A673 (cell line): ENCODE results near the gene PAQR5. TPM values are rescaled to one million over a fixed set of nuclear protein-coding genes. Genes with fewer than 3 reads are reported as not detected.

ENCODE experiments used
- BruUV-seq: library from RNA; stranded (reverse); fragments of 400-500 nt; replicated peaks from 2 replicates; lab custom pipeline; 2021; lab: Mats Ljungman, UMichigan
- CTCF ChIA-PET: fragments of 300-600 bp; sonication (Branson Sonifier 250); formaldehyde crosslinking; loops from one replicate; lab custom pipeline; 2022; ENCODE audit warnings: antibody characterized with exemption; lab: Charles Lee
- POLR2A ChIA-PET: fragments of 300-600 bp; sonication (Branson Sonifier 250); formaldehyde crosslinking; loops from one replicate; lab custom pipeline; 2022; ENCODE audit warnings: antibody characterized with exemption; ENCODE audit not compliant: low non-redundant PET; lab: Charles Lee
- DNase-seq: peaks from one replicate; pipeline ENCODE4 v3.0.0-alpha.2; 2015; ENCODE audit warnings: low spot score
- H3K27ac ChIP-seq: fragments of 200-600 bp; sonication (generic); 2 replicates; pipeline ENCODE4 v1.5.1; 2016; ENCODE audit warnings: mixed run types, low read depth, mild to moderate bottlenecking, mixed read lengths, antibody characterized with exemption, low read length; ENCODE audit not compliant: poor library complexity, severe bottlenecking
- H3K27me3 ChIP-seq: fragments of 200-600 bp; sonication (generic); replicated peaks from 2 replicates; pipeline ENCODE4 v1.6.1; 2017; ENCODE audit warnings: mixed run types, low read depth, mild to moderate bottlenecking, mixed read lengths, antibody characterized with exemption, low read length; ENCODE audit not compliant: insufficient read depth, poor library complexity
- H3K36me3 ChIP-seq: fragments of 200-600 bp; sonication (generic); 2 replicates; pipeline ENCODE4 v1.6.1; 2016; ENCODE audit warnings: mixed run types, mild to moderate bottlenecking, mixed read lengths, antibody characterized with exemption, low read length; ENCODE audit not compliant: insufficient read depth, poor library complexity, severe bottlenecking
- H3K4me1 ChIP-seq: fragments of 200-600 bp; sonication (generic); 2 replicates; pipeline ENCODE4 v1.6.1; 2017; ENCODE audit warnings: mixed run types, mild to moderate bottlenecking, mixed read lengths, antibody characterized with exemption, low read length; ENCODE audit not compliant: insufficient read depth, poor library complexity, severe bottlenecking
- H3K4me3 ChIP-seq: fragments of 200-600 bp; sonication (generic); 2 replicates; pipeline ENCODE4 v1.5.1; 2016; ENCODE audit warnings: low read depth, mixed run types, mild to moderate bottlenecking, mixed read lengths, low read length; ENCODE audit not compliant: poor library complexity, severe bottlenecking
- H3K9me3 ChIP-seq: fragments of 200-600 bp; sonication (generic); 2 replicates; pipeline ENCODE4 v1.6.1; 2016; ENCODE audit warnings: mixed run types, low read depth, mild to moderate bottlenecking, mixed read lengths, antibody characterized with exemption, low read length; ENCODE audit not compliant: poor library complexity, severe bottlenecking
- EZH2 ChIP-seq: fragments of 200-600 bp; sonication (generic); IDR thresholded peaks from 2 replicates; pipeline ENCODE4 v1.6.1; 2017; ENCODE audit warnings: borderline replicate concordance, low read depth, mild to moderate bottlenecking, mixed read lengths, antibody characterized with exemption, low read length; ENCODE audit not compliant: poor library complexity, severe bottlenecking
- intact Hi-C: fragments of 100-400 bp; cut with micrococcal nuclease; formaldehyde crosslinking; loops from one replicate; pipeline ENCODE4 v1.10.0; 2022; ENCODE audit not compliant: unreplicated experiment
- total RNA-seq: library from RNA; stranded (reverse); gene quantifications from 2 replicates; pipeline ENCODE4 v1.2.3, GENCODE V29; 2021
- TF ChIP-seq, protein P1 (sequence below): fragments of 300-800, 200-600 bp; sonication (generic); conservative IDR thresholded peaks from 2 replicates; pipeline ENCODE4 v1.5.1; 2017; ENCODE audit warnings: low read depth, mild to moderate bottlenecking, antibody characterized with exemption, low read length, moderate library complexity, mixed read lengths

The PAQR5 gene
- total RNA-seq, 1 experiment from 2014 or later: 19.1 TPM

DNA sequence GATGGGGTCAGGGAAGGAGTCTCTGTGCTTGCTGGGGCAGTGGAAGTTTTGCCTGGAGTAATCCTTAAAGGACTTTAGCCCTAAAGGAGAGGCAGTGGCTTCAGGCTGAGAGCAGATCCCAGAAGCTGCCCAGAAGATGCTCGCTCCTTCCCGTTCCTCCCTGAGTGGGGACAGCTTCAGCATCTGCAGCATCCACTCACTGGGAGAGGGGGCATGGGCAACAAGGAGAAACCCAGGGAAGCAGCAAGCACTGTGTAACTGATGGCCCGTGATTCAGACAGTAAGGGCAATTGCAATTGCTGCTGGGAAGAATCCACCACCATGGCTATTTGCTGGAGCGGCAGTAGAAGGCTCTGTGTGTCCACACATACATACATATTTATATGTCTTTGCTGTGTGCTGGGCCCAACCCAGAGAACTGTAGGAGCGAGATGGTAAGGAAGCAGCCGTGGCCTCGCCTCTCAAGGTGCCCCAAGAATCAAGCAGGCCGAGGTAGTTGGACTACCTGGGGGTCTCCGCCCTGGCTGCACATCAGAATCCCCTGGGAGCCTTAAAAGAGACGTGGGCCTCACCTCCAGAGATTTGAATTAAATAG is 5.8 kb upstream of the PAQR5 start:
- no TSS peak for BruUV-seq

DNA sequence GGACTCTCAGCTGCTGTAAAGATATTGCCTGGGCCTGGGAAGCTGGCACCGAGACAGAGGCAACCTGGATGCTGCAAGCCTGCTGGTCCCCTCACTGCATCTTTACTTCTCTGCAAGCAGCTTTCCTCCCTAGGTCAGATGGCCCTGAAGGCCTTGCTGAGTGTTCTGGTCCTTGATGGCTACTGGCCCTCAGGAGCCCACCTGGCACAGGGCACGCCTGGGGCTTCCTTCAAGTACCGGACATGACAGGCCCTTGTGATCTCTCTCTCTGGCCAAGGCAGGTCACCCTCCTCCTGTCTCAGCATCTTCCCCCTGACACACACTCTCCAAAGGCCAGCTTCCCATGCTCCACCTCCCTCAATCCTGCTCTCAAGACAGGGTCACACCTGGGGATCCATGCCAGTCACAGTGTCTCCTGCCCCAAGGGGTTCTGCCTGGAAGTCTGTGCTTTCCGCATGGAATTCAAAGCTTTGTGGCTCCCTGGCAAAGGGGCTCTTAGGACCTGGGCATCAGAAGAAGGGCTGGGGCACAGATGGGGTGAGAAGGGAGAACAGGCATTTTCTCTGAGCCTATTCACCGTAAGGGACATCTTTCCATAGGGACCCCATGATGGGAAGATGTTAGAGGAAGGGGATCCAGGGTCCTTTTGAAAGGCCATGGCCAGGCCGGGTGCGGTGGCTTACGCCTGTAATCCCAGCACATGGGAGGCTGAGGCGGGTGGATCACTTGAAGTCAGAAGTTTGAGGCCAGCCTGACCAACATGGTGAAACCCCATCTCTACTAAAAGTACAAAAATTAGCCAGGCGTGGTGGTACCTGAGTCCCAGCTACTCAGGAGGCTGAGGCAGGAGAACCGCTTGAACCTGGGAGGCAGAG is 4.7 kb upstream of the PAQR5 start:
- Histone ChIP-seq H3K4me3 (no peak overlapping the region), H3K27ac (no peak overlapping the region), H3K36me3 (no peaks in the 10 kb centered on the region), H3K4me1 (peaks cover 18% of the 10 kb centered on the region), H3K27me3 (no peaks in the 10 kb centered on the region), H3K9me3 (no peaks in the 10 kb centered on the region)
- no TSS peak for BruUV-seq
- DNase-seq: no peak
- TF ChIP-seq EZH2: no peak
- TF ChIP-seq, protein P1, sequence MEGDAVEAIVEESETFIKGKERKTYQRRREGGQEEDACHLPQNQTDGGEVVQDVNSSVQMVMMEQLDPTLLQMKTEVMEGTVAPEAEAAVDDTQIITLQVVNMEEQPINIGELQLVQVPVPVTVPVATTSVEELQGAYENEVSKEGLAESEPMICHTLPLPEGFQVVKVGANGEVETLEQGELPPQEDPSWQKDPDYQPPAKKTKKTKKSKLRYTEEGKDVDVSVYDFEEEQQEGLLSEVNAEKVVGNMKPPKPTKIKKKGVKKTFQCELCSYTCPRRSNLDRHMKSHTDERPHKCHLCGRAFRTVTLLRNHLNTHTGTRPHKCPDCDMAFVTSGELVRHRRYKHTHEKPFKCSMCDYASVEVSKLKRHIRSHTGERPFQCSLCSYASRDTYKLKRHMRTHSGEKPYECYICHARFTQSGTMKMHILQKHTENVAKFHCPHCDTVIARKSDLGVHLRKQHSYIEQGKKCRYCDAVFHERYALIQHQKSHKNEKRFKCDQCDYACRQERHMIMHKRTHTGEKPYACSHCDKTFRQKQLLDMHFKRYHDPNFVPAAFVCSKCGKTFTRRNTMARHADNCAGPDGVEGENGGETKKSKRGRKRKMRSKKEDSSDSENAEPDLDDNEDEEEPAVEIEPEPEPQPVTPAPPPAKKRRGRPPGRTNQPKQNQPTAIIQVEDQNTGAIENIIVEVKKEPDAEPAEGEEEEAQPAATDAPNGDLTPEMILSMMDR: no peak
- POLR2A ChIA-PET: no interaction called here
- CTCF ChIA-PET: no interaction called here
- intact Hi-C loops: no loop called here

More for the DNA sequence above, 5.8 kb upstream of the PAQR5 start:
- TF ChIP-seq EZH2: no peak
- TF ChIP-seq, protein P1: no peak
- ChIA-PET POLR2A (no interaction called here), CTCF (no interaction called here)
- no peaks in the 10 kb centered on the region for H3K36me3 ChIP-seq
- H3K4me1 ChIP-seq: peaks cover 14% of the 10 kb centered on the region
- no peaks in the 10 kb centered on the region for H3K27me3 ChIP-seq
- DNase-seq: no peak
- intact Hi-C loops: no loop called here
- no peak overlapping the region for H3K4me3 ChIP-seq
- no peak overlapping the region for H3K27ac ChIP-seq
- no peaks in the 10 kb centered on the region for H3K9me3 ChIP-seq

DNA sequence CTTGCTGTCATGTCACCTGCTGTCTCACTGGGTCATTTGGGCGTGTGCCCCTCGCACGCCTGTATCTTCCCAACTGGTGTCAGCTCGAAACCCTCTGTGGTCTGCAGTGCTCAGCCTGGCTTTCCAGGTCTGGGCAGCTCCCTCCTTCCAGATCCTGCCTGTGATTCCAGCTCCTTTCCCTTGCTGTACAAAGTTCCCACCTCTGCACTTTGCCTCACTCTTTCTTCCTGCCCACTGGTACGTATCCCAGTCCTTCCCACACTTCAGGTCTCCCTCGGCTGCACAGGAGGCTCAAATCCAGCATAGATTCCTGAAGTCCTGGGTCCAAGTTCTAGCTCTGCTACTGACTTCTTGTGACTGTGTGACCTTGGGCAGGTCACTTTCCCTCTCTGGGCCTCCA is 2.1 kb upstream of the PAQR5 start:
- no TSS peak for BruUV-seq
- Histone ChIP-seq H3K9me3 (no peaks in the 10 kb centered on the region), H3K4me1 (peaks cover 13% of the 10 kb centered on the region), H3K27ac (no peak overlapping the region), H3K27me3 (no peaks in the 10 kb centered on the region), H3K36me3 (no peaks in the 10 kb centered on the region), H3K4me3 (no peak overlapping the region)
- TF ChIP-seq, protein P1: no peak
- TF ChIP-seq EZH2: no peak
- intact Hi-C loops: no loop called here
- ChIA-PET POLR2A (no interaction called here), CTCF (no interaction called here)
- DNase-seq: no peak
